Measurements from ENCODE around the gene SLK. TPM values are rescaled to one million over a fixed set of nuclear protein-coding genes. Genes with fewer than 3 reads are reported as not detected.

The SLK gene
- total RNA-seq, 1 experiment from 2014 or later: 71.9 TPM

DNA sequence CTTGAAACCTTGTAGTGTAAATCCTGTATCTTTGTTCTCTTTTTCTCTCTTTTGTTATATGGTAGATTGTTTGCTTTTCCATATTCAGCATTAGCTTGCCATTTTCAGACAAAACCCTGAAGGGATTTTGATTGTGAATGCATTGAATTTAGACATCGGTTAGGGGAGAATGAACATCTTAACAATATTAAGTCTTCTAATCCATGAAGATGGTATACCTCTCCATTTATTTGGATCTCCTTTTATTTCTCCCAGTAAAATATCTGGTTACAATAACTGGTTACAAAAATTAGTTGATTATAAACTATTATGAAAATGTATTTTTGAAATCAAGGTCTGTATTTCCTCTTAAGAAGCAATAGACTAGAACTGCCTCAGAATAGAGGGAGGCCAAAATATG, 12.4 kb upstream of the SLK start:
- no peaks in the 10 kb centered on the region for H3K36me3 Mint-ChIP-seq (ENCODE audit: insufficient read depth, unreplicated experiment)
- H3K9me3 Mint-ChIP-seq (ENCODE audit: unreplicated experiment): peaks cover 6% of the 10 kb centered on the region
- POLR2A ChIA-PET: interaction anchor here (0.6 to 1.4 kb wide), 5 partner anchors 9 to 155 kb away, joined by 3 to 6 read pairs (median 3); no protein-coding TSS in a partner anchor

GRCh38 chr10:103958996-103959395, 7.9 kb upstream of the SLK start:
- TF ChIP-seq, protein P1, sequence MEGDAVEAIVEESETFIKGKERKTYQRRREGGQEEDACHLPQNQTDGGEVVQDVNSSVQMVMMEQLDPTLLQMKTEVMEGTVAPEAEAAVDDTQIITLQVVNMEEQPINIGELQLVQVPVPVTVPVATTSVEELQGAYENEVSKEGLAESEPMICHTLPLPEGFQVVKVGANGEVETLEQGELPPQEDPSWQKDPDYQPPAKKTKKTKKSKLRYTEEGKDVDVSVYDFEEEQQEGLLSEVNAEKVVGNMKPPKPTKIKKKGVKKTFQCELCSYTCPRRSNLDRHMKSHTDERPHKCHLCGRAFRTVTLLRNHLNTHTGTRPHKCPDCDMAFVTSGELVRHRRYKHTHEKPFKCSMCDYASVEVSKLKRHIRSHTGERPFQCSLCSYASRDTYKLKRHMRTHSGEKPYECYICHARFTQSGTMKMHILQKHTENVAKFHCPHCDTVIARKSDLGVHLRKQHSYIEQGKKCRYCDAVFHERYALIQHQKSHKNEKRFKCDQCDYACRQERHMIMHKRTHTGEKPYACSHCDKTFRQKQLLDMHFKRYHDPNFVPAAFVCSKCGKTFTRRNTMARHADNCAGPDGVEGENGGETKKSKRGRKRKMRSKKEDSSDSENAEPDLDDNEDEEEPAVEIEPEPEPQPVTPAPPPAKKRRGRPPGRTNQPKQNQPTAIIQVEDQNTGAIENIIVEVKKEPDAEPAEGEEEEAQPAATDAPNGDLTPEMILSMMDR (IDR thresholded peaks at IDR 0.05; ENCODE audit: unreplicated experiment): no peak
- no TSS peak for BruUV-seq (replicated peaks)
- Mint-ChIP-seq H3K27ac (ENCODE audit: low read depth, unreplicated experiment) (no peak overlapping the region), H3K27me3 (ENCODE audit: insufficient read depth, unreplicated experiment) (no peaks in the 10 kb centered on the region), H3K36me3 (ENCODE audit: insufficient read depth, unreplicated experiment) (no peaks in the 10 kb centered on the region), H3K4me3 (ENCODE audit: unreplicated experiment) (no peak overlapping the region), H3K9me3 (ENCODE audit: unreplicated experiment) (peaks cover 6% of the 10 kb centered on the region), H3K4me1 (ENCODE audit: insufficient read depth, unreplicated experiment) (peaks cover 14% of the 10 kb centered on the region)
- CTCF ChIA-PET: no interaction called here
- intact Hi-C loops (cut with micrococcal nuclease): no loop called here
- POLR2A ChIA-PET: interaction anchor here (1.3 to 3.1 kb wide), 9 partner anchors 7 to 74 kb away, joined by 3 to 33 read pairs (median 9); partner anchors contain the start of gene STN1
- DNase-seq (ENCODE audit: unreplicated experiment): peak; percentile 18

More for the DNA sequence above, 12.4 kb upstream of the SLK start:
- TF ChIP-seq, protein P1 (IDR thresholded peaks at IDR 0.05; ENCODE audit: unreplicated experiment): no peak
- no peak overlapping the region for H3K4me3 Mint-ChIP-seq (ENCODE audit: unreplicated experiment)
- CTCF ChIA-PET: no interaction called here
- DNase-seq (ENCODE audit: unreplicated experiment): no peak
- no TSS peak for BruUV-seq (replicated peaks)
- peaks cover 13% of the 10 kb centered on the region for H3K4me1 Mint-ChIP-seq (ENCODE audit: insufficient read depth, unreplicated experiment)
- H3K27me3 Mint-ChIP-seq (ENCODE audit: insufficient read depth, unreplicated experiment): no peaks in the 10 kb centered on the region
- no peak overlapping the region for H3K27ac Mint-ChIP-seq (ENCODE audit: low read depth, unreplicated experiment)
- intact Hi-C loops (cut with micrococcal nuclease): no loop called here

GRCh38 chr10:103960103-103960502, 6.8 kb upstream of the SLK start:
- H3K4me1 Mint-ChIP-seq (ENCODE audit: insufficient read depth, unreplicated experiment): peaks cover 14% of the 10 kb centered on the region
- no peak overlapping the region for H3K27ac Mint-ChIP-seq (ENCODE audit: low read depth, unreplicated experiment)
- POLR2A ChIA-PET: interaction anchor here (0.6 to 2.8 kb wide), 4 partner anchors 8 to 90 kb away, joined by 3 to 9 read pairs (median 4); no protein-coding TSS in a partner anchor
- no peaks in the 10 kb centered on the region for H3K36me3 Mint-ChIP-seq (ENCODE audit: insufficient read depth, unreplicated experiment)
- no TSS peak for BruUV-seq (replicated peaks)
- TF ChIP-seq, protein P1 (IDR thresholded peaks at IDR 0.05; ENCODE audit: unreplicated experiment): no peak
- H3K9me3 Mint-ChIP-seq (ENCODE audit: unreplicated experiment): no peaks in the 10 kb centered on the region
- DNase-seq (ENCODE audit: unreplicated experiment): no peak
- no peaks in the 10 kb centered on the region for H3K27me3 Mint-ChIP-seq (ENCODE audit: insufficient read depth, unreplicated experiment)
- intact Hi-C loops (cut with micrococcal nuclease): no loop called here
- CTCF ChIA-PET: no interaction called here
- no peak overlapping the region for H3K4me3 Mint-ChIP-seq (ENCODE audit: unreplicated experiment)

- BruUV-seq (replicated peaks): no TSS peak
- intact Hi-C loops (cut with micrococcal nuclease): loop anchor here (1.0 to 2.0 kb wide), 3 partner anchors 51 to 155 kb away; partner anchors contain the start of gene SFR1
- POLR2A ChIA-PET: interaction anchor here (0.6 to 7.5 kb wide), 27 partner anchors 9 to 210 kb away, joined by 3 to 158 read pairs (median 8); partner anchors contain the start of genes COL17A1, SFR1 and STN1
These were observed 620 bp downstream of the SLK start for GRCh38 chr10:103967448-103968071.

More at GRCh38 chr10:103967448-103968071, 620 bp downstream of the SLK start:
- H3K4me3 Mint-ChIP-seq (ENCODE audit: unreplicated experiment): peak overlapping the region; percentile 89
- DNase-seq (ENCODE audit: unreplicated experiment): peak; percentile 52
- CTCF ChIA-PET: interaction anchor here (0.9 to 1.6 kb wide), 3 partner anchors 78 to 185 kb away, joined by 4 to 6 read pairs (median 5); no protein-coding TSS in a partner anchor
- H3K27me3 Mint-ChIP-seq (ENCODE audit: insufficient read depth, unreplicated experiment): no peaks in the 10 kb centered on the region
- H3K36me3 Mint-ChIP-seq (ENCODE audit: insufficient read depth, unreplicated experiment): peaks cover 7% of the 10 kb centered on the region
- H3K9me3 Mint-ChIP-seq (ENCODE audit: unreplicated experiment): no peaks in the 10 kb centered on the region
- TF ChIP-seq, protein P1 (IDR thresholded peaks at IDR 0.05; ENCODE audit: unreplicated experiment): no peak
- peak overlapping the region; percentile 84 for H3K27ac Mint-ChIP-seq (ENCODE audit: low read depth, unreplicated experiment)
- peaks cover 1% of the 10 kb centered on the region for H3K4me1 Mint-ChIP-seq (ENCODE audit: insufficient read depth, unreplicated experiment)

Measured in MCF 10A (cell line).